ENCODE results near the gene DNAJC5.

DNAJC5 gene

GRCh38 chr20:63942250-63942951 is 47.5 kb downstream of the DNAJC5 start:
- peak; percentile 30 for DNase-seq

- DNase-seq: peak; percentile 94
Measured at GRCh38 chr20:63942969-63943807, 48.3 kb downstream of the DNAJC5 start.

GRCh38 chr20:63943808-63944077 is 48.8 kb downstream of the DNAJC5 start:
- DNase-seq: no peak

DNA sequence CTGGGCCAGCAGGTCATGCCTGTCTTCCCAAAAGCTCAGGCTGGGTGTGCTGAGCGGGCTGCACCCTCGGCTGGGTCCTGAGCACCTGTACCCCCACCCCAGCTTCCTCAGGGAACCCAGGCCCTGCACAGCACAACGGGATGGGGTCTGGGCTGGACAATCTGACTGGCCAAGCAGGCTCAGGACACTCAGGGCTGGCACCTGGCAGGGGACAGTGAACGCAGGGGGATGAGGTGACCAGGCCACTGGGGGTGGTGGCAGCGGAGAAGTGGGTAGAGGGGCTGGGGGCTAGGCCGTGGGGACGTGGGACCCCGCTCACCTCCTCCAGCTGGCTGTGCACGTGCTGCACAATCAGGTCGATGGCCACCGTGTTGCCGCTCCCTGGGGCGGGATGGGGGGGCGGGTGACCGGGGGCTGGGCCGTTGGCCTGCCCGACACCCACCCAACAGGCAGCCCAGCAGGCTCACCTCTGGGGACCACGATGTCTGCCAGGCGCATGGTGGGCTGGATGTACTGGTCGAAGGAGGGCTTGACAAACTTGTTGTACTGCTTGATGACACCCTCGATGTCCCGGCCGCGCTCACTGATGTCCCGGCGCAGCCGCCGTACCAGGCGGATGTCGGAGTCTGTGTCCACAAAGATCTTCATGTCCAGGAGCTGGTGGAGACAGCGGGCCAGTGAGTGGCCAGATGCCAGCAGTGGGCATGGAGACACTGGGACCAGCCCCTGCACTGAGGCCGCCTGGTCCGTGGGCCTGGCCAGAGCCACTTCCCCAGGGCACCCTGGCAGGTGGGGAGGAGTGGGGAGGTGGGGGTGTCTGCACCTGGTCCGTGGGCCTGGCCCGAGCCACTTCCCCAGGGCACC is 49.4 kb downstream of the DNAJC5 start:
- no peak for DNase-seq

DNA sequence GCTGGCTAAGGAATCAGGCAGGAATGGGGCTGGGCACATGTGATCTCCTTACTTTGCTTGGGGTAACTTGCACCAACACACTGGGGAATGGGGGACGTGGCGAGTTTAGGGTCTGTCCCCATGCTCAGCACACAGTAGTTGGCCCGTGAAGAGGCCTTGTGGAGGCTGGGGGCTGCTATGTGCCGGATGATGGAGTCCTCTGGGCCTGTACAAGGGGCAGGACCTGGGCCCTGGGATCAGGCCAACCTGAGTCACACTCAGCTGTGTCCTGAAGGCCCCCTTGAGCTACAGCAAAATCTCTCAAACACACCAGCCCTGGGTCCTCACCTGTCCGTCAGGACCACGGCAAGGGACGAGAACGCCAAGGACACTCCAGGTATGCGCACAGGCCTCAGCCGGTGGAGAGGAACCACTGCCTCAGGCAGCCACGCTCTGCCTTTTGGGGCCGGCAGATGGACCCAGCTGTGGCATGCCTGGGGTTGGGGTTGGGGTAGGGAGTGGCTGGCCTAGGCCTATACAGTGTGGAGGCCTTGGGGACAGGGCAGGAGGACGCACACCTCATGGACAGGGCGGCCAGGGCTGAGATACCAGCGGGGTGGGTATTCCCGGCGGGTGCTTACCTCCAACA is 50.2 kb downstream of the DNAJC5 start:
- DNase-seq: no peak

- DNase-seq: no peak
Measured at GRCh38 chr20:63945921-63946920, 51.3 kb downstream of the DNAJC5 start.

DNA sequence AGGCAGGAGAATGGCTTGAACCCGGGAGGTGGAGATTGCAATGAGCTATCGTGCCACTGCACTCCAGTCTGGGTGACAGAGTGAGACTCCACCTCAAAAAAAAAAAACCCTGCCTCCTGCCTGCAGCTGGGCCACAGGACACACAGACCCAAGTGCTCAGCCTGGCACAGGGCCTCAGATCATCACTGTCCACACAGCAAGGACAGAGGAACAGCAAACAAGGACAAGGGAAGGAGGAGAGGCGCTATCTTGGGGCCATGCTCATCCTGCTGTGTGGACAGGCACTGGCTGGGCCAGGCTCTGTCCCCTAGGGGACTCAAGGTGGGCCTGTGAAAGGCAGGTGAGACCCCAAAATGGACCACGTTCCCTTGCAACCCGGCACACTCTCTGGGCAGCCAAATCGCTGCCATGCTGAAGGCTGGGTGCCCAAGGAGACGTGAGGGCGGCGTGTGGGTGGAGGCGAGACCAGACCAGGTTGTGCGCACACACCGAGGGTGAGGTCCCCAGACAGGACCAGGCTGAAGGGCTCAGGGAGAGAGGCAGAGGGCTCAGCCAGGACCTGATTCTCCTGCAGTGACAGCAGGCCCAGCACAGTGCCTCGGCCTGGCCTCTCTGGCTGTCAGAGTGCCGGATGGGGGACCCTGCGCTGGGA is 52.2 kb downstream of the DNAJC5 start:
- no peak for DNase-seq

- no peak for DNase-seq
Measured at GRCh38 chr20:63947638-63948456, 52.9 kb downstream of the DNAJC5 start.

DNA sequence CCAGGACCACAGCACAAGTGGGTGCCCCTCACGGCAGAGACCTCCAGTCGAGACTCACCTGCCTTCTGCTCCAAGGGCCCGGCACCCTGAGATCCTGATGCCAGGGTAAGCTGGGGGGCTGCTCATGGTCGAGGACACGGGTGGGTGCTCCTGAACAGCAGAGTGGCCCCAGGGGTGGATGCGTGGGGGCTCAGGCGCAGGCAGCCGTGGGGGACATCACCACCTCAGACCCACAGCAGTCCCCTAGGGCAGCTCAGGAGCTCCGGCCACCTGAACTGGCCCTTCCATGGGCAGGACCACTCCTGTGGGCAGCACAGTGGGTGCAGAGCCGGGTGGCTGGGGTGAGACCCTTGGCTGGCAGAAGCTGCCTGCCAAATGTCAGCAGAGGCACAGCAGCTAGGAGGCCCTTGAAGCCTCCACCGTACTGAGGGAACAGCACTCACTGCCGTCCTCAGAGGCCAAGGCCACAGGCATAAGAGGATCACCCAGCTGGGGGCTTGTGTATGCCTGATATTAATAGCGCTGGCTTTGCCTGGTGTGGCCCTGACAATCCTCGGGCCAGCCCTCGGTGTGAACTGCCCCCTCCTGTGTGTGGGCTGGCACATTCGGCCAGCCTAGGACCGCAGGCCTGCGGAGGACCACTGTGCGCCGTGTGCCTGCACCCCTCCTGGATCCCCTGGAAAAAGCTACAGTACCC is 55.9 kb downstream of the DNAJC5 start:
- DNase-seq: no peak

DNA sequence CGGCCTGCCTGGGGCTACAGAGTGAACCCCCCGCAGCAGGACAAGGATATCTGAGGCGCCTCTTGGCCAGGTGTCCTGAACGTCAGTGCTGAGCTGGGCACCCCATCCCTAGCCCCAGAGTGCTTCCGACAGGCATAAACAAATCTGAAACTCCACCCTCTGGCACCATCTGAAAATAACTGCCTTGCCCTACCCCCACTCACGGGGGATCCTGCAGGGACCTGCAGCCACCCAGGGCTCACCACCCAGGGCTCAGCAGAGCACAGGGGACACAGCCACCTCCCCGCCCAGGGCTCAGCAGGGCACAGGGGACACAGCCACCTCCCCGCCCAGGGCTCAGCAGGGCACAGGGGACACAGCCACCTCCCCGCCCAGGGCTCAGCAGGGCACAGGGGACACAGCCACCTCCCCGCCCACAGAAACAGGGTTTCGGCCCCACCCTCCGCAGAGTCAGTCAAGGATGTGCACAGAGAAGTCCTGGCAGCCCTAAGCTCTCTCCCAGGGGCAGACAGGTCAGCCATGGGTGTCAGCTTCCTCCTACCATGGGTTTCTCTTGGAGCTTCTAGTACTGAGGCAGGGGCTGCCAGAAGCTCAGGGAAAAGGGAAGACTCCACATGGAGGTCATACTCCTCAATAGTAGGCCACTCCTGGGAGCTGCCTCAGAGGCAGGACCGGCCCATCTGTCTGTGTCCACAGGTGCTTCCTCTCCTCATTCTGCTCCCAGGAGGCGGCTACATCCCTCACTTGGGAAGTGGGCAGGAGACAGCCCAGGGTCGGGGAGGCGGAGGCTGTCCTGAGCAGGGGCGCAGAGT is 56.7 kb downstream of the DNAJC5 start:
- DNase-seq: no peak

DNA sequence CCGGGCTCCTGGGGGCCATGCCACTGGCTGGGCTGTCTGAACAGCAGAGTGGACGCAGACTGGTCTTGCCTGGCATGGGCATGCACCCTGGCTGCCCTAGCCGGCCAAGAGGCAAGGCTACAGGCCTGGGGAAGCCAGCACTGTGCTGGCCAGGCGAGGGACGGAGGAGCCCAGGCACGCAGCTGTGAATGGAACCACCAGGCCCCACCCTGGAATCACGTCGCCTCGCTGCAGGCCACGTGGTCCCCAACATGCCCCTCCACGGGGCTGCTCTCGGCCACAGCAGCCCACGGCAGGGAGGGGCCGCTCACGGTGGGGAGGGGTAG is 57.2 kb downstream of the DNAJC5 start:
- no peak for DNase-seq

GRCh38 chr20:63952769-63953168 is 57.8 kb downstream of the DNAJC5 start:
- no peak for DNase-seq

DNA sequence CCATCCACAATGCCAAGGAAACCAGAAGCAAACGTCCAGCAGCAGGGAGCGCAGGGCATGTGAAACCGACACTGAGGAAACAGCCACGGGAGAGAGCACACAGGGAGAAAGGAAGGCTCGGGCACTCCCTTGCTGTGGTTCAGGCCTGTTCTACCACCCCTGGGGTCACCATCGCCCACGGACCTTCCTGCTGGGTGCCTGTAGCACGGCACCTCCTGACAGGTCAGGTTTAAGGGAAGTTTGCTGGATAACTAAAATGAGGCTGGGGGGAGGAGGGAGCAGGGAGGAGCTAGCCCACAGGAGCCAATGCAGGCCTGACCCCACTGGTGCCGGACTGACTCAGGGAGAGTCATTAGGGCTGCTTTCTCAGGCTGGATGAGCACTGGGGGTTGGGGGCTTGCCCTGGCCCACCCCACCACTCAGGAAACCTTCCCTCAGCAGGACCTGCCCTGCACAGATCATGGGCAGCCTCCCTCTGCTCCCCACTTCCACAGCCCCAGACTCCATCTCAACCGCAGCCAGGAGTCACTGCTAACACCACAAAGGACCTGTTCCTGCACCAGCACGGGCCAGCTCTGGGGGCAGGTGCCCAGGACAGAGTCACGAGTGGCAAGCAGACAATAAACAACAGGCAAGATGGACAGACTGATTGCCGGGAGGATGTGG is 59.0 kb downstream of the DNAJC5 start:
- DNase-seq: no peak

- no peak for DNase-seq
Measured at GRCh38 chr20:63955281-63955826, 60.4 kb downstream of the DNAJC5 start.

- peak; percentile 97 for DNase-seq
Measured at GRCh38 chr20:63955827-63956663, 61.1 kb downstream of the DNAJC5 start, which contains the start of gene UCKL1. Gene UCKL1 (minus strand): TSS chr20:63956416. CDS start chr20:63956372, 44 bp downstream.

DNA sequence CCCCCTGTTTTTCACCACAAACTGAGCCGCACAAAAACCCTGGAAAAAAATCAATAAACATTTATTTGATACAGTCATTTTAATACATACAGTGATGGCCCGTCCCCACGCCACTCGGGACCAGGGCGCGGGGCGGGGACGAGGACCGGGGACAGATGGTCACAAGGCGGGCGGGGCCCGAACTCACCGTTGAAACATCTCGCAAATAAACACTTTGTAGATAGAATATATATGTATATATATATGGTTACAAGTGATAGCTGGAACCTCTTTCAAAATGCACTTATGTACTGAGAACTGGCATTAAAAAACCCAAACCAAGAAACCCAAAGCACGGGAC is 61.7 kb downstream of the DNAJC5 start:
- DNase-seq: no peak

All from NCI-H2171 (cell line).